Measurements from ENCODE around the gene MTA3.
"Not testable (repeated sequence)": the region's sequence is repeated elsewhere in the genome, so short reads cannot be mapped to it uniquely, and the experiment has no call there.

Gene MTA3

GRCh38 chr2:42606166-42606565 lies 37.7 kb downstream of the MTA3 start:
- in situ Hi-C loops (cut with MboI; ENCODE audit: low sequenced_read_pairs): not testable (repeated sequence)

DNA sequence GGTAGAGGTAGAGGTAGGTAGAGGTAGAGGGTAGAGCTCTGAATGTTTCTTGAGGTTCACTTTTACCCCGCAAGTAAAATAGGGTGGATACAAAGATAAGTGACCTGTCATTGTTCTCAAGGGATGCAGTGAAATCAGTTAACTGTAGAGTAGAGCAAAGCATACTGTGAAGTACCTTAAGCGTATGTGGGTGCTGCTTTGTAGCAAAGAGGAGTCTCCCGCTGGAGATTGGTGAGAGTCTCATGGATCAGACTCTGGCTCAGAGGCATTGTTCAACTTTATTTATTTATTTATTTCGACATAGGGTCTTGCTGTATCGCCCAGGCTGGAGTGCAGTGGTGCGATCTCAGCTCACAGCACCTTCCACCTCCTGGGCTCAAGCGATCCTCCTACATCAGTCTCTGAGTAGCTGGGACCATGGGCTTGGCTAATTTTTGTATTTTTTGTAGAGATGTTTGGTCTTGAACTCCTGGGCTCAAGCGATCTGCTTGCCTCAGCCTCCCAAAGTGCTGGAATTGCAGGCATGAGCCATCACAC lies 38.7 kb downstream of the MTA3 start:
- in situ Hi-C loops (cut with MboI; ENCODE audit: low sequenced_read_pairs): no loop called here

- in situ Hi-C loops (cut with MboI; ENCODE audit: low sequenced_read_pairs): no loop called here
Measured at GRCh38 chr2:42613281-42614064, 45.0 kb downstream of the MTA3 start.

- in situ Hi-C loops (cut with MboI; ENCODE audit: low sequenced_read_pairs): no loop called here
Measured at GRCh38 chr2:42614838-42615237, 46.4 kb downstream of the MTA3 start.

DNA sequence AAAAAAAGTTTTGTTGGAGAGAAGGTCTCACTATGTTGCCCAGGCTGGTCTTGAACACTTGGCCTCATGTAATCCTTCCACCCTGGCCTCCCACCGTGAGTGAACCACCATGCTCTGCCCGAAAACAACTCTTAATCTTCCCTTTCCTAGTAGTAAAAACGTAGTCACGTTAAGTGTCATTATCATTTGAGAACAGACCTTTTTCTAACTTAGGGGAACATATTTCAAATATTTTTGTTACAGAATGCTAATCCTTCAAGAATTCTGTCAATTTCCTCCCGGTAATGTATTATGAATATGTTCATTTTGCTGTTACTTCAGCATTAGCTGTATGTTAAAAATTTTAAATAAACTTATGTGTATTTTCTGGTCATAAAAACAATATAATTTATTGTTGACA lies 49.7 kb downstream of the MTA3 start:
- in situ Hi-C loops (cut with MboI; ENCODE audit: low sequenced_read_pairs): no loop called here

DNA sequence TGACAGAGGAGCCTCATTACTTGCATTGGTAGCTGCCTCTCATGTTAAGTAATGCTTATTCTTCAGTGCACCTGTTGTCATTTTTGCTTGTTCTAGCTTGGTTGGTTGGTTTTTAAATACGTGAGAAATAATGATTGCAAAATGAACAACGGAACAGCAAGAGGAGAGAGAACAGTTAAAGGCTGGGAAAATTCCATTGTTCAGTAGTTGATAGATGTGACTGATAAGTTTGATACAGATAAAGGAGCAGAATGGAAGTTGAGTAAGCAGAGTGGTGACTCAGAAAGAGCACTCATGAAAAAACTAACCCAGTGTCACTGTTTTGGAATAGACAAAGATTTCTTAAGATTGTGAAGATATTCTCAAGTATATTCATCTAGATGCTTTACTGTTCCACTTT lies 50.5 kb downstream of the MTA3 start:
- in situ Hi-C loops (cut with MboI; ENCODE audit: low sequenced_read_pairs): no loop called here

DNA sequence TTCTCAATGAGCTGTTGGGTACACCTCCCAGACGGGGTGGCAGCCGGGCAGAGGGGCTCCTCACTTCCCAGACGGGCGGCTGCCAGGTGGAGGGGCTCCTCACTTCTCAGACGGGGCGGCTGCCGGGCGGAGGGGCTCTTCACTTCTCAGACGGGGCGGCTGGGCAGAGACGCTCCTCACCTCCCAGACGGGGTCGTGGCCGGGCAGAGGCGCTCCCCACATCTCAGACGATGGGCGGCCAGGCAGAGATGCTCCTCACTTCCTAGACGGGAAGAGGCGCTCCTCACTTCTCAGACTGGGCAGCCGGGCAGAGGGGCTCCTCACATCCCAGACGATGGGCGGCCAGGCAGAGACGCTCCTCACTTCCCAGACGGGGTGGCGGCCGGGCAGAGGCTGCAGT lies 53.2 kb downstream of the MTA3 start:
- in situ Hi-C loops (cut with MboI; ENCODE audit: low sequenced_read_pairs): not testable (repeated sequence)

- in situ Hi-C loops (cut with MboI; ENCODE audit: low sequenced_read_pairs): no loop called here
Measured at GRCh38 chr2:42622943-42623676, 54.7 kb downstream of the MTA3 start.

DNA sequence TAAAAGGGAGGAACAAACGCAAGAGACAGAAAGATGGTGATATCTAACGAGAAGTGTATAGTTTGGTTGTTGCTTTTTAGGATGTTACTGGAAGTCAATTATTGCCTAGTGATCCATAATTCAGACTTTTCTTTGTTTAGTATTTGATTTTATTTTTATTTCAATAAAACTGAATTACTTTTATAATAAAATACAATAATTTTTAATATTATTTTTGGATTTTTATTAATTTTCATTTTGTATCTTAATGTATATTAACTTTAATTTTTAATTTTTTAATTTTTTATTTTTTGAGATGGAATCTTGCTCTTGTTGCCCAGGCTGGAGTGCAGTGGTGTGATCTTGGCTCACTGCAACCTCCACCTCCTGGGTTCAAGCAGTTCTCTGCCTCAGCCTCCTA lies 55.6 kb downstream of the MTA3 start:
- in situ Hi-C loops (cut with MboI; ENCODE audit: low sequenced_read_pairs): no loop called here

DNA sequence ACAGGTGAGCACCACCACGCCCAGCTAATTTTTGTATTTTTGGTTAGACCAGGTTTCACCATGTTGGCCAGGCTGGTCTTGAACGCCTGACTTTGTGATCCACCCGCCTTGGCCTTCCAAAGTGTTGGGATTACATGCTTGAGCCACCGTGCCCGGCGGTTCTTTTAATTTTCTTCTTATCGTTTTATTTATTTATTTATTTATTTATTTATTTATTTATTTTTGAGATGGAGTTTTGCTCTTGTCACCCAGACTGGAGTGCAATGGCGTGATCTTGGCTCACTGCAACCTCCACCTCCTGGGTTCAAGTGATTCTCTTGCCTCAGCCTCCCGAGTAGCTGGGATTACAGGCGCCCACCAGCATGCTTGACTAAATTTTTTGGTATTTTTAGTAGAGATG lies 59.6 kb downstream of the MTA3 start:
- in situ Hi-C loops (cut with MboI; ENCODE audit: low sequenced_read_pairs): not testable (repeated sequence)

GRCh38 chr2:42636934-42637333 lies 68.5 kb downstream of the MTA3 start:
- in situ Hi-C loops (cut with MboI; ENCODE audit: low sequenced_read_pairs): no loop called here

DNA sequence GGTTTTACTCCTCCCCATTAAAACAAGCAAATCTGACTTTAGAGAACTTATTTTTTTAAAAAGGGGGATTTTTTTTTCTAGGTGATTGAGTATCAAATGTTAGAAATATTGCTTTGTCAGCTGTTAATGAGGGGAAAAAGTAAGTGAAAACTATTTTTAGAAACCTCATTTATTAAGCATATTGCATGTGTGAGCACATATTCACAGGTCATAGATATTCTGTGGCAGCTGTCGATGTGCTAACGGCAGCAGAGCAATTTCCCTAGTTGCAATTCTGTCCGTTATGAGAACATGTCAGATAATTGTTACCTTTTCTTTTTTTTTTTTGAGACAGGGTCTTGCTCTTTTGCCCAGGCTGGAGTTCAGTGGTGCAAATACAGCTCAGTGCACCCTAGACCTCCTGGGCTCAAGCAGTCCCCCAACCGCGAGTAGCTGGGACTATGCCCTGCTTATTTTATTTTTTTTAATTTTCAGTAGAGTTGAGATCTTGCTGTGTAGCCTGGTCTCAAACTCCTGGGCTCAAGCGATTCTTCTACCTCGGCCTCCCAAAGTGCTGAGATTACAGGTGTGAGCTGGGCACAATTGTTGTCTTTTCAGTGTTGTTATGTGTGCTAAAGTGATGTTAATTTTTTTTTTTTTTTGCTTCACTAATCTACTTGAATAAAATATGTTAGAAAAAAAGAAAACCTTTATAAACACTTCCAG lies 69.8 kb downstream of the MTA3 start:
- in situ Hi-C loops (cut with MboI; ENCODE audit: low sequenced_read_pairs): no loop called here

DNA sequence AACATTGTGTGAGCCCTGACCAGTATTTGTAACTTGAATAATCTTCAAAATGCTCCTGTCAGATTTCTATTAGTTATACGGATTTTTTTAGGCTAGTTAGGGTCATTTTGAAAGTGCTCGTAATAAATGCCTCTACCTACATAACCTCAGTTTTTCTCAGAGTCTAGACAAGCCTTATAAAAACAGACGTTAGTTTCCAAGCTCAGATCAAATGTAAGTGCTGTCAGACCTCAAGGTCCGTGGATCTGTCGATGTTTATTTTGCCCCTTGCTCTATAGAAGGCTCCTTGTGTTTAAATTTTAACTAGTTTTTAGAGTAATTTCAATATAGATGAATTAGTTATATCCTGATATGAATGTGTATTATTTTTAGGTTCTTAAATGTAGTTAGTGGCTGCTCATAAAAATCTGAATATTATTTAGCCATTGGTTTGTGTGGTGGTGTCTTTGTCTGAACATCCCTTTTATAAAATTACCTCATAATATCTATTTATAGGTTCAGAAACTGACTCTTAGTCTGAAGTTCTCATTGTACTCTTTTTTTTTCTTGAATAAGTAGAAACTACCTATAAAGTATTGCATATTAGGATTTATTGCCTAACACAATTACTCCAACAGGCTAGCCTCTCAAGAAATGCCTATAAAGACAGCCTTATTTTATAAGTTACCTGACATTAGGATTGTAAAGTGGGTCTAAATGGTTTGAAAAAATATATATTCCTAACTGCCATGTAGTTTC lies 71.1 kb downstream of the MTA3 start:
- in situ Hi-C loops (cut with MboI; ENCODE audit: low sequenced_read_pairs): no loop called here

DNA sequence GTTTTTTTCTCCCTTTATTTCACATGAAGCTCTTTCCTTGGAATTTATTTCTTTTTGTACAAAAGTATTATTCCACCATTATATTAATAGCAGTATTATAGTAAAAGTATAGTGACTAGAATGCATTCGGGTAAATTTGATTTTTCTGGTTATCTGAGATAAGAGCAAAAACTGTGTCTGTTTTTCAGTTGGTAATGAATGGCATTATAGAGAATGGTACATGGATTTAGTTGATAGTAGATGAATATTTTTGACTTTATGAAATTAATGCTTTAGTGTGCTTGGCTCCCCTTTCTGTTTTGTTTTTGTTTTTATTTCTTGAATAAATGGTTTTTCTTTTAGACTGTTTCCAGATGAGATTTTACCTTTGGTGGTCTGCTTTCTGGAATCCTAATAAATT lies 71.8 kb downstream of the MTA3 start:
- in situ Hi-C loops (cut with MboI; ENCODE audit: low sequenced_read_pairs): no loop called here

- in situ Hi-C loops (cut with MboI; ENCODE audit: low sequenced_read_pairs): not testable (repeated sequence)
Measured at GRCh38 chr2:42642371-42642770, 73.9 kb downstream of the MTA3 start.

GRCh38 chr2:42645551-42645950 lies 77.1 kb downstream of the MTA3 start:
- in situ Hi-C loops (cut with MboI; ENCODE audit: low sequenced_read_pairs): no loop called here

DNA sequence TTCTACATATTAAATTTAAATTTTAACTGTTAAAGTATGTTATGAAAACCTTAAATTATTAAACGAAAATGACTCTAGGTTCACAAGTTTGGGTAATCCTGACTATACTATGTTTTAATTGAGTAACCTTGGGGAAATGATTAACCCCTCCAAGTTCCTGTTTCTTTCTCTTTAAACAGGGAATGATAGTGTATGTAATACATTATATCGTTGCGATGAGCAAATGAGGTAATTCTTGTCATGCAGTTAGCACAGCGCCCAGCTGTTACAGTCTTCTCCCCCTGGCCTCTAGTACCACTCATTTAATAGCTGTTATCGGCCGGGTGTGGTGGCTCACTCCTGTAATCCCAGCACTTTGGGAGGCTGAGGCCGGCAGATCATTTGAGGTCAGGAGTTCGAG lies 80.4 kb downstream of the MTA3 start:
- in situ Hi-C loops (cut with MboI; ENCODE audit: low sequenced_read_pairs): no loop called here

GRCh38 chr2:42651057-42651456 lies 82.6 kb downstream of the MTA3 start:
- in situ Hi-C loops (cut with MboI; ENCODE audit: low sequenced_read_pairs): no loop called here

DNA sequence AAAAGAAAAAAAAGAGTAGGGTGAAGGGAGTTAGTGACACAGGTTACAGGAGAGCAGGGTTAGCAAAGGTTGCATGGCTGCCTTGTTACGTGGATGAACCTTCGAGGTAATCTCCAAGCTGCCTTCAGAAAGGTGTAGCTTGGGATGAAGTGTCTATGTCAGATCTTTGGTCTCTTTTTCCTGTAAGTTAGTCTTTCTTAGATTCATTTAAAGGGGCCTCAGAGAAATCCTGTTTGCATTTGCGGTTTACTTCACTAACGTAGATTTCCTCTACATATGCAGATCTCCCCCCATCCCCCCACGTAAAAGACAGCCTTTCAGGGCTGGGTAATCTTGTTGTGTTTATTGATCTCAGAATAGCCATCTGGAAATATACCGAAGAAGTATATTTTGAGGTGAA lies 83.7 kb downstream of the MTA3 start:
- in situ Hi-C loops (cut with MboI; ENCODE audit: low sequenced_read_pairs): no loop called here

GRCh38 chr2:42653039-42653438 lies 84.6 kb downstream of the MTA3 start:
- in situ Hi-C loops (cut with MboI; ENCODE audit: low sequenced_read_pairs): no loop called here

DNA sequence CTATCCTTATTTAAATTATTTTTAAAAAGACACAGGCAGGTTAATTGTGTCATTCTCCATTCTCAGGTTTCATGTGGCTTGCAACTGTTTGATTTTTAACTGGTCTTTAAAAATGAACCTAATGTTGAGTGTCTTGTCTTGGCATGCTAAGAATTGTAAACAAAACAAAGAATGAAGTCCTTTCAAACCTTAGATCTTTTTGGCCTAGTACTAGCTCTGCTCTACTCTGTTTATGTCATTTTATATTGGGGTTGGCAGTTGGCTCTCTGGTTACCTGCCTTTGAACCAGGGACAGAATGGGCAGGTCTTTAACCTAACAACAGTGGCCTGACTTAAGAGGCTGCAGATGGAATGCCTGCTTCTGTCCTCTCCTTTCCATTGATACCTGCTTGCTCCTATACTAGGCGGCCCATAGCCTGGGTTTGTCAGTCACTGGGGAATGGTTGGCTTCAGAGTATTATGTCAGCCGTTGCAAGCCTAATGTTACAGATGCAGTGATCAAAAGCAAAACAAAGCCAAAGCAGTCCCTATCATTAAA lies 85.5 kb downstream of the MTA3 start:
- in situ Hi-C loops (cut with MboI; ENCODE audit: low sequenced_read_pairs): no loop called here

All from hTERT RPE-1 (cell line).